GM10266 (cell line): ENCODE data around the gene ZFP1.
"Not testable (repeated sequence)": the region's sequence is repeated elsewhere in the genome, so short reads cannot be mapped to it uniquely, and the experiment has no call there.

Experiments
- DNase-seq: peaks from one replicate; pipeline ENCODE4 v3.0.0; 2012; ENCODE audit errors: extremely low spot score
- CTCF ChIP-seq: IDR thresholded peaks from 2 replicates; pipeline ENCODE4 v1.5.1; 2012; ENCODE audit warnings: mild to moderate bottlenecking, low read depth; ENCODE audit not compliant: control insufficient read depth, insufficient read depth; ENCODE audit errors: missing control alignments

Gene ZFP1

GRCh38 chr16:75121949-75122568, 26.3 kb upstream of the ZFP1 start:
- no peak for TF ChIP-seq CTCF
- no peak for DNase-seq

DNA sequence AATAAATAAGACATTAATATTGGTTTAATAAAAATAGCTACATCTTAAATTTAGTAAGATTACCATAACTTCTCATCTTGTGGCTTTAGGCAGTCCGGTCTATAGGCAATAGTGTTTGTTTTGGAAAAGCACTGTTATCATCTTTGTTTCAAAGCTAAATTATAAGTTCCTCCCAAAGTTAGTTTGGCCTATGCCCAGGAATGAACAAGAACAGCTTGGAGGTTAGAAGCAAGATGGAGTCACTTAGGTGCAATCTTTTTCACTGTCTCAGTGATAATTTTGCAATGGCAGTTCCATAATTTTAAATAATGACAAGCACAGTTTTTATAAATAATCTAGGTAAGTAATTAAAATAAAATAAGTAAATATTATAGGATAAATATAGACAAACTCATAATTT, 25.7 kb upstream of the ZFP1 start:
- DNase-seq, result no peak
- TF ChIP-seq CTCF, result no peak

- DNase-seq, result no peak
- no peak for TF ChIP-seq CTCF
These were observed 20.5 kb upstream of the ZFP1 start for GRCh38 chr16:75127713-75128415.

DNA sequence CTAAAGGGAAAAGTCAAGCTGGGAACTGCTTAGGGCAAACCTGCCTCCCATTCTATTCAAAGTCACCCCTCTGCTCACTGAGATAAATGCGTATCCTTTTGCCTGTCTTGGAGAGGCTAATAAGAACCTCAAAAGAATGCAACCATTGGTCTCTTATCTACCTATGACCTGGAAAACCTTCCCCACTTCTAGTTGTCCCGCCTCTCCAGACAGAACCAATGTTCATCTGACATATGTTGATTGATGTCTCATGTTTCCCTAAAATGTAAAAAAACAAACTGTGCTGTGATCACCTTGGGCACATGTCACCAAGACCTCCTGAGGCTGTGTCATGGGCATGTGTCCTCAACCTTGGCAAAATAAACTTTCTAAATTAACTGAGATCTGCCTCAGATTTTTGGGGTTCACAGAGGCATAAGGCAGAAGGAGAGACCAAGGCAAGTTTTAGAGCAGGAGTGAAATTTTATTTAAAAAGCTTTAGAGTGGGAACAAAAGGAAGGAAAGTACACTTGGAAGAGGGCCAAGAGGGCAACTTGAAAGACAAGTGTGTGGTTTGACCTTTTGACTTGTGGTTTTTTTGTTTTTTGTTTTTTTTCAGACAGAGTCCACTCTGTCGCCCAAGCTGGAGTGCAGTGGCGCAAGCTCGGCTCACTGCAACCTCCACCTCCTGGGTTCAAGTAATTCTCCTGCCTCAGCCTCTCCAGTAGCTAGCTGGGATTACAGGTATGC, 18.7 kb upstream of the ZFP1 start:
- not testable (repeated sequence) for DNase-seq

DNA sequence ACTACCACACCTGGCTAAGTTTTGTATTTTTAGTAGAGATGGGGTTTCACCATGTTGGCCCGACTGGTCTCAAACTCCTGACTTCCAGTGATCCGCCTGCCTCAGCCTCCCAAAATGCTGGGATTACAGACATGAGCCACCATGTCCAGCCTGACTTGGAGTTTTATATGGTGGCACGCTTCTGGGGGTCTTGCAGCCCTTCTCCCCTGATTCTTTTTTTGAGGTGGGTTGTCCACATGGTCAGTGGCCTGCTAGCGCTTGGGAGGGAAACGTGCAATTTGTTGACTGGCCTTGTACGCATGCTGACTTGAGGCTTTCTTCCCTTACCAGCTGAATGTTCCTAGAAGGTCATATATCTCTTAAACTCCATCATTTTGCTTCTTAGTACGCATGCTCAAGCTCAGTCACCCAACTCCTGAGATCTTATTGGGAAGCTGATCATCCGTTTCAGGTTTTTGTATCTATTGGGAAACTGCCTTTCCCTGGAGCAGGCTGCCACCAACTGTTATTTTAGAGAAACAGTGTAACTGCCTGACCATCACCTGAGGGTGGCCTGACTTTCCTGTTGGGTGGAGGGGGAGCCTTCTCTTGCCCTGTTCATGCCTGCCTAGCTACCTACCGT, 18.1 kb upstream of the ZFP1 start:
- DNase-seq, result no peak
- TF ChIP-seq CTCF, result no peak

GRCh38 chr16:75131081-75131480, 17.2 kb upstream of the ZFP1 start:
- no peak for TF ChIP-seq CTCF
- no peak for DNase-seq

GRCh38 chr16:75138233-75138632, 10.1 kb upstream of the ZFP1 start:
- TF ChIP-seq CTCF, result no peak
- DNase-seq, result no peak
